ENCODE measurements around the gene RNF112. TPM values are rescaled to one million over a fixed set of nuclear protein-coding genes. Genes with fewer than 3 reads are reported as not detected.

The RNF112 gene
- polyA plus RNA-seq, 1 donor from 2014 or later = 33.3 TPM

GRCh38 chr17:19453296-19453695, 42.3 kb downstream of the RNF112 start:
- Histone ChIP-seq H3F3A (ENCODE audit: insufficient read depth, low read length, poor library complexity, severe bottlenecking) (no peaks in the 10 kb centered on the region), H3K79me2 (replicated peaks; ENCODE audit: insufficient read depth, low read length) (no peaks in the 10 kb centered on the region), H3K27ac (ENCODE audit: low read length) (no peak overlapping the region), H3K27me3 (ENCODE audit: insufficient read depth, low read depth, low read length) (no peaks in the 10 kb centered on the region), H3K9me2 (ENCODE audit: insufficient read depth, low read length) (no peaks in the 10 kb centered on the region), H2AFZ (ENCODE audit: low read depth, low read length) (no peak overlapping the region), H3K4me3 (ENCODE audit: low read length) (no peak overlapping the region), H3K9me3 (ENCODE audit: low read length) (no peaks in the 10 kb centered on the region), H3K9ac (ENCODE audit: low read length) (no peak overlapping the region), H3K36me3 (ENCODE audit: insufficient read depth, low read length) (no peaks in the 10 kb centered on the region), H3K4me2 (ENCODE audit: low read length) (no peak overlapping the region), H4K20me1 (ENCODE audit: insufficient read depth) (no peaks in the 10 kb centered on the region)
- TF ChIP-seq, protein P1, sequence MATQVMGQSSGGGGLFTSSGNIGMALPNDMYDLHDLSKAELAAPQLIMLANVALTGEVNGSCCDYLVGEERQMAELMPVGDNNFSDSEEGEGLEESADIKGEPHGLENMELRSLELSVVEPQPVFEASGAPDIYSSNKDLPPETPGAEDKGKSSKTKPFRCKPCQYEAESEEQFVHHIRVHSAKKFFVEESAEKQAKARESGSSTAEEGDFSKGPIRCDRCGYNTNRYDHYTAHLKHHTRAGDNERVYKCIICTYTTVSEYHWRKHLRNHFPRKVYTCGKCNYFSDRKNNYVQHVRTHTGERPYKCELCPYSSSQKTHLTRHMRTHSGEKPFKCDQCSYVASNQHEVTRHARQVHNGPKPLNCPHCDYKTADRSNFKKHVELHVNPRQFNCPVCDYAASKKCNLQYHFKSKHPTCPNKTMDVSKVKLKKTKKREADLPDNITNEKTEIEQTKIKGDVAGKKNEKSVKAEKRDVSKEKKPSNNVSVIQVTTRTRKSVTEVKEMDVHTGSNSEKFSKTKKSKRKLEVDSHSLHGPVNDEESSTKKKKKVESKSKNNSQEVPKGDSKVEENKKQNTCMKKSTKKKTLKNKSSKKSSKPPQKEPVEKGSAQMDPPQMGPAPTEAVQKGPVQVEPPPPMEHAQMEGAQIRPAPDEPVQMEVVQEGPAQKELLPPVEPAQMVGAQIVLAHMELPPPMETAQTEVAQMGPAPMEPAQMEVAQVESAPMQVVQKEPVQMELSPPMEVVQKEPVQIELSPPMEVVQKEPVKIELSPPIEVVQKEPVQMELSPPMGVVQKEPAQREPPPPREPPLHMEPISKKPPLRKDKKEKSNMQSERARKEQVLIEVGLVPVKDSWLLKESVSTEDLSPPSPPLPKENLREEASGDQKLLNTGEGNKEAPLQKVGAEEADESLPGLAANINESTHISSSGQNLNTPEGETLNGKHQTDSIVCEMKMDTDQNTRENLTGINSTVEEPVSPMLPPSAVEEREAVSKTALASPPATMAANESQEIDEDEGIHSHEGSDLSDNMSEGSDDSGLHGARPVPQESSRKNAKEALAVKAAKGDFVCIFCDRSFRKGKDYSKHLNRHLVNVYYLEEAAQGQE (IDR thresholded peaks at IDR 0.05; ENCODE audit: borderline replicate concordance) = no peak
- TF ChIP-seq EZH2 (IDR thresholded peaks at IDR 0.05; ENCODE audit: borderline replicate concordance, insufficient read depth, low read length, poor library complexity, severe bottlenecking) (no peak), CTCF (IDR thresholded peaks at IDR 0.05; ENCODE audit: poor library complexity, severe bottlenecking) (no peak), RAD21 (conservative IDR thresholded peaks at IDR 0.05) (no peak), SMC3 (conservative IDR thresholded peaks at IDR 0.05; ENCODE audit: poor library complexity) (no peak), EP300 (conservative IDR thresholded peaks at IDR 0.05; ENCODE audit: poor library complexity, severe bottlenecking) (no peak), MXI1 (conservative IDR thresholded peaks at IDR 0.05; ENCODE audit: poor library complexity, severe bottlenecking) (no peak), TAF1 (IDR thresholded peaks at IDR 0.05; ENCODE audit: low read depth) (no peak), POLR2AphosphoS5 (IDR thresholded peaks at IDR 0.05) (no peak)

GRCh38 chr17:19454074-19454473, 43.0 kb downstream of the RNF112 start:
- TF ChIP-seq CTCF (IDR thresholded peaks at IDR 0.05; ENCODE audit: poor library complexity, severe bottlenecking) (no peak), RAD21 (conservative IDR thresholded peaks at IDR 0.05) (no peak)
- TF ChIP-seq, protein P1 (IDR thresholded peaks at IDR 0.05; ENCODE audit: borderline replicate concordance) = no peak
- Histone ChIP-seq H4K20me1 (ENCODE audit: insufficient read depth) (no peaks in the 10 kb centered on the region), H2AFZ (ENCODE audit: low read depth, low read length) (no peak overlapping the region), H3K9me3 (ENCODE audit: low read length) (no peaks in the 10 kb centered on the region), H3K9me2 (ENCODE audit: insufficient read depth, low read length) (no peaks in the 10 kb centered on the region), H3K79me2 (replicated peaks; ENCODE audit: insufficient read depth, low read length) (no peaks in the 10 kb centered on the region), H3K27me3 (ENCODE audit: insufficient read depth, low read depth, low read length) (no peaks in the 10 kb centered on the region), H3K27ac (ENCODE audit: low read length) (no peak overlapping the region), H3K4me2 (ENCODE audit: low read length) (no peak overlapping the region), H3K36me3 (ENCODE audit: insufficient read depth, low read length) (no peaks in the 10 kb centered on the region), H3F3A (ENCODE audit: insufficient read depth, low read length, poor library complexity, severe bottlenecking) (no peaks in the 10 kb centered on the region), H3K4me3 (ENCODE audit: low read length) (no peak overlapping the region), H3K9ac (ENCODE audit: low read length) (no peak overlapping the region)

Data from neural cell (in vitro differentiated cells).